Eye (tissue), 1 donor: Measurements from ENCODE around the gene GPATCH3.
"Not testable (repeated sequence)": the region's sequence is repeated elsewhere in the genome, so short reads cannot be mapped to it uniquely, and the experiment has no call there.

ENCODE experiments used
- DNase-seq: peaks from one replicate; pipeline ENCODE4 v3.0.0-alpha.2; 2015

GPATCH3 gene

GRCh38 chr1:26900001-26900814 lies at the start of gene GPATCH3:
TSS of gene GPATCH3 (minus strand) at chr1:26900467. CDS start at chr1:26900442, 25 bp downstream.
- DNase-seq: peak; percentile 97

GRCh38 chr1:26949926-26950319 lies 49.7 kb upstream of the GPATCH3 start:
- DNase-seq: no peak

GRCh38 chr1:26949266-26949925 lies 49.1 kb upstream of the GPATCH3 start:
- DNase-seq: no peak

- not testable (repeated sequence) for DNase-seq
These were observed 48.4 kb upstream of the GPATCH3 start for GRCh38 chr1:26948725-26949057.

- no peak for DNase-seq
These were observed 46.0 kb upstream of the GPATCH3 start for GRCh38 chr1:26946270-26946669.

- no peak for DNase-seq
These were observed 45.5 kb upstream of the GPATCH3 start for GRCh38 chr1:26945728-26946127.

- no peak for DNase-seq
These were observed 44.9 kb upstream of the GPATCH3 start for GRCh38 chr1:26945138-26945537.

- no peak for DNase-seq
These were observed 42.4 kb upstream of the GPATCH3 start for GRCh38 chr1:26942656-26943055.

- DNase-seq: no peak
These were observed 41.0 kb upstream of the GPATCH3 start for GRCh38 chr1:26941311-26941710.

- no peak for DNase-seq
These were observed 38.4 kb upstream of the GPATCH3 start for GRCh38 chr1:26938659-26939025.

GRCh38 chr1:26938004-26938658 lies 37.9 kb upstream of the GPATCH3 start:
- DNase-seq: no peak

GRCh38 chr1:26936823-26937222 lies 36.6 kb upstream of the GPATCH3 start:
- no peak for DNase-seq

- DNase-seq: no peak
These were observed 32.3 kb upstream of the GPATCH3 start for GRCh38 chr1:26932531-26932930.

- DNase-seq: no peak
These were observed 23.4 kb upstream of the GPATCH3 start for GRCh38 chr1:26923711-26924110.

GRCh38 chr1:26922901-26923300 lies 22.6 kb upstream of the GPATCH3 start:
- no peak for DNase-seq

- DNase-seq: no peak
These were observed 22.1 kb upstream of the GPATCH3 start for GRCh38 chr1:26922431-26922729.

- DNase-seq: peak; percentile 98
These were observed 21.5 kb upstream of the GPATCH3 start, which contains the start of gene NUDC for GRCh38 chr1:26921540-26922430. TSS of gene NUDC (plus strand) at chr1:26921743. CDS start at chr1:26921849, 106 bp downstream.

- no peak for DNase-seq
These were observed 20.9 kb upstream of the GPATCH3 start for GRCh38 chr1:26921126-26921539.

- DNase-seq: no peak
These were observed 15.1 kb upstream of the GPATCH3 start for GRCh38 chr1:26915204-26915842.

GRCh38 chr1:26913754-26914619 lies 13.7 kb upstream of the GPATCH3 start, which contains the start of gene NR0B2:
TSS of gene NR0B2 (minus strand) at chr1:26913975. CDS start at chr1:26913940, 35 bp downstream.
- no peak for DNase-seq

GRCh38 chr1:26913389-26913753 lies 13.1 kb upstream of the GPATCH3 start:
- DNase-seq: no peak

- DNase-seq: no peak
These were observed 11.9 kb upstream of the GPATCH3 start for GRCh38 chr1:26912147-26912490.
